BLaER1 (cell line): ENCODE measurements around the gene PDK2.

Source experiments
- H3K27ac ChIP-seq: shearing (Covaris generic); formaldehyde crosslinking; 2 replicates; pipeline ENCODE4 v1.8.1; 2022
- H3K27me3 ChIP-seq: shearing (Covaris generic); formaldehyde crosslinking; 2 replicates; pipeline ENCODE4 v1.8.1; 2022
- H3K36me3 ChIP-seq: shearing (Covaris generic); formaldehyde crosslinking; 2 replicates; pipeline ENCODE4 v1.8.1; 2022
- H3K4me1 ChIP-seq: shearing (Covaris generic); formaldehyde crosslinking; 2 replicates; pipeline ENCODE4 v1.8.1; 2022
- H3K4me2 ChIP-seq: shearing (Covaris generic); formaldehyde crosslinking; 2 replicates; pipeline ENCODE4 v1.8.1; 2022
- H3K4me3 ChIP-seq: shearing (Covaris generic); formaldehyde crosslinking; 2 replicates; pipeline ENCODE4 v1.8.1; 2022
- H3K9ac ChIP-seq: shearing (Covaris generic); formaldehyde crosslinking; 2 replicates; pipeline ENCODE4 v1.8.1; 2022
- H3K9me3 ChIP-seq: shearing (Covaris generic); formaldehyde crosslinking; 2 replicates; pipeline ENCODE4 v1.8.1; 2022
- H4K20me1 ChIP-seq: shearing (Covaris generic); formaldehyde crosslinking; 2 replicates; pipeline ENCODE4 v1.8.1; 2022
- Cebpa-rat ChIP-seq: shearing (Covaris generic); IDR thresholded peaks from 2 replicates; pipeline ENCODE4 v1.8.1; 2022

The PDK2 gene

DNA sequence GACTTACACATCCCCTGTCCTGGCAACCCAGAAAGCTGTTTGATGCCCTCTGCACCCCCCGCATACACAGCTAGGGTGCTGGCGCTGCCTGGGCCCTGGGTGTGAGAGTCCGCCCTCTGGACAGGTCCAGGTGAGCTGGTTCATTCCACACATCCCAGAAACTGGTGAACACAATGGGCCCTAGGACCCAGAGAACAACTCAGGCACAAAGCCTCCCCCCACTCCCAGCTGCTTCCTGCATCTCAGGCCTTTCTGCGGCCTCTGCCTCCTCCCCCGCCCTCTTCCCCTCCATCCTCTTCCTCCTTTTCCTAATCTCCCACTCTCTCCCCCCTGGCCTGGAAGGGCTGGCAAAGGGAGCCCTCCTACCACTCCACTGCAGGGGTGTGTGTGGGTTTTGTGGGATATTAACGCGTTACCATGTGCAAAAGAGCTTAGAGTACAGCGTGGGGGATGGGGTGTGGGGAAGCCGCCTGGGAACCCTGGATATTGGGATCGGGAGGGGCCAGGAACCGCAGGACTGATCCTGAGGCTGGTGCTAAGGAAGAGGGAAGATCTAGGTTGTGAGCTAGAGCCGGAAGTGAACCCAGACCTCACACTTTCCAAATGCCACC, 56.9 kb downstream of the PDK2 start:
- Histone ChIP-seq H3K36me3 (no peaks in the 10 kb centered on the region), H3K27ac (peak overlapping the region; percentile 88), H3K27me3 (no peaks in the 10 kb centered on the region), H3K4me3 (peak overlapping the region; percentile 98), H3K4me1 (peaks cover 47% of the 10 kb centered on the region), H3K9ac (peak overlapping the region; percentile 73), H3K4me2 (peak overlapping the region; percentile 97), H3K9me3 (no peaks in the 10 kb centered on the region), H4K20me1 (peaks cover 17% of the 10 kb centered on the region)
- no peak for TF ChIP-seq Cebpa-rat

DNA sequence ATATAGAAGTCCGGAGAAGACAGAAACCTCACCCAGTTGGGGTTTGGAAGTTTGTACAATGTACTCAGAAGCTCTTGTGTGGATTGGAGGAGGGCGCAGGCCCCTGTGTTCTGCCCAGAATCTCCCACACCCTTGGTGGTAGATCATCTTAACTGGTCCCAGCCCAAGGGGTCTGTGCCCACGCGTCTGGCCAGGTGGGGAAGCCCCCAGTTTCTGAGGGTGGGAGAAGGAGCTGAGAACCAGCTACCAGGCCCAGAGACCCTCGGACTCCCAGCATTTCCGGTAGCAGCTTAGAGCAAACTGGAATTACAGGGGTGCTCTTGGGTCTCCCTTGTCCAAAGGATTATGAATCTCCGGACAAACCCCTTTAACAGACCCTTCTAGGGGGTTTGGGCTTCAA, 57.6 kb downstream of the PDK2 start:
- Histone ChIP-seq H4K20me1 (peaks cover 10% of the 10 kb centered on the region), H3K4me3 (0 out of 2 replicates have a peak overlapping the region, but pooled peaks have one; percentile 98), H3K4me1 (peaks cover 40% of the 10 kb centered on the region), H3K36me3 (no peaks in the 10 kb centered on the region), H3K9ac (peak overlapping the region; percentile 20; the same call in 1 of the 2 replicates), H3K27me3 (no peaks in the 10 kb centered on the region), H3K9me3 (no peaks in the 10 kb centered on the region), H3K4me2 (peak overlapping the region; percentile 97), H3K27ac (peak overlapping the region; percentile 88)
- no peak for TF ChIP-seq Cebpa-rat

DNA sequence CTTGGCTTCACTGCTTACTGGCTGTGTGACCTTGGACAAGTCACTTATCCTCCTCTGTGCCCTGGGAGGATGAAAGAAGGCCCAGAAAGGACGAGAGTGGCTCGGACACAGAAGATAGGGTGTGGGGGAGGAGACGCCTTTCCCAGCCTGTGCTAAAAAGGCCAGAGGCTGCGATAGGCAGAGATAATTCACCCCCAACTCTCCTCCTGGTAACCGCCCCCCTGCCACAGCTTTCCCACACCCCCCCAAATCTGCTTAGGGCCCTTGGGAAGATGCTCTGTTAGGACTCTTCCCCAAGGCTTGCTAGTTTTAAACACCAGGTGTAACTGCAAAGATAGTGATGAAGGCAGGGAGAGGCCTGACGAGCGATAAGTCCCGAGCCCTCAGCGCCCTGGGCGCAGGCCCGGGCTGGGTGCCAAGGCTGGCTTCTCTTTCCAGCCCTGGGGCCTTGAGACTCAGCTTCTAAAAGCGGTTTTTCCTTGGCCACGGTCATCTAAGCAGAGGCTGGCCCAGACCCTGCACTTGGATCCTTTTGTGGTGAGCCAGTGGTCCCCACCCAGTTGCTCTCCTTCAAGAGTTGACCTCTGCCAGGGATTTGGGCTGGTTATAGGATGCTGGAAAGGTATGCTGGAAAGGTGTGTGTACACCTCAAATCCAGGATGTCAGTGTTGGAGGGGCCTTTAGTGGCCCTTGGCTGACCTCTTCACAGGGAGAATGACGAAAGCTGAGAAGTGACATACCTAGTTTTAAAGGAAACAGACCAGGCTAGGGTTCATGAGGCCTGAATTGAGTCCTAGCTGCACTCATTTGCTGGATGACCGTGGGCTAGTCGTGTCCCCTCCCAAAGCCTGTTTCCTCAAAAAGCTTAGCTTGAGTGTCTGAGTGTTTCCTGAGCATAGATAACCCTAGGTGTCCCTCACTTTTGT, 58.8 kb downstream of the PDK2 start:
- Histone ChIP-seq H3K4me1 (peaks cover 40% of the 10 kb centered on the region), H3K27me3 (no peaks in the 10 kb centered on the region), H3K4me3 (no peak overlapping the region), H3K27ac (peak overlapping the region; percentile 51; the same call in 1 of the 2 replicates), H3K4me2 (peak overlapping the region; percentile 64), H3K36me3 (no peaks in the 10 kb centered on the region), H3K9me3 (no peaks in the 10 kb centered on the region), H4K20me1 (no peaks in the 10 kb centered on the region), H3K9ac (peak overlapping the region; percentile 15; the same call in 1 of the 2 replicates)
- TF ChIP-seq Cebpa-rat: no peak

DNA sequence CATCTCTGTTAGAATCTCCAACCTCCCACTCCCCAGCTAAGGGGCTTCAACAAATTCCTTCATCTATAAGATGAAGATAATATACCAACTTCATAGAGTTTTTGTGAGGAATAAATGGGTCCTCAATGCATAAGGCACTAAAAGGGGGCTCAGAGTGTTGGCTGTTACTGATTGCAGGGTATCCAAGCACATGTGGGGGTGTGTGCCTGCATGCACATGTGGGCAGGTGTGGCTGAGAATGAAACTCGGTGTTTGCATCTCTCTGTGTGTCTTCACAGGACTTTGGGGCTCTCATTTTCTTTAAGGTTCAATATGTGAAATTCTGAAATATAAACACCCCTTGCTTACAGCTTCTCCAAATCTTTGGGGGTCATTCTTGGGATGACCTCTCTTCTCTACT, 59.5 kb downstream of the PDK2 start:
- Histone ChIP-seq H3K27ac (peak overlapping the region; percentile 37; the same call in 1 of the 2 replicates), H3K4me3 (no peak overlapping the region), H4K20me1 (no peaks in the 10 kb centered on the region), H3K4me1 (peaks cover 40% of the 10 kb centered on the region), H3K9ac (peak overlapping the region; percentile 53; the same call in 1 of the 2 replicates), H3K27me3 (no peaks in the 10 kb centered on the region), H3K4me2 (peak overlapping the region; percentile 64), H3K9me3 (no peaks in the 10 kb centered on the region), H3K36me3 (no peaks in the 10 kb centered on the region)
- TF ChIP-seq Cebpa-rat: no peak

DNA sequence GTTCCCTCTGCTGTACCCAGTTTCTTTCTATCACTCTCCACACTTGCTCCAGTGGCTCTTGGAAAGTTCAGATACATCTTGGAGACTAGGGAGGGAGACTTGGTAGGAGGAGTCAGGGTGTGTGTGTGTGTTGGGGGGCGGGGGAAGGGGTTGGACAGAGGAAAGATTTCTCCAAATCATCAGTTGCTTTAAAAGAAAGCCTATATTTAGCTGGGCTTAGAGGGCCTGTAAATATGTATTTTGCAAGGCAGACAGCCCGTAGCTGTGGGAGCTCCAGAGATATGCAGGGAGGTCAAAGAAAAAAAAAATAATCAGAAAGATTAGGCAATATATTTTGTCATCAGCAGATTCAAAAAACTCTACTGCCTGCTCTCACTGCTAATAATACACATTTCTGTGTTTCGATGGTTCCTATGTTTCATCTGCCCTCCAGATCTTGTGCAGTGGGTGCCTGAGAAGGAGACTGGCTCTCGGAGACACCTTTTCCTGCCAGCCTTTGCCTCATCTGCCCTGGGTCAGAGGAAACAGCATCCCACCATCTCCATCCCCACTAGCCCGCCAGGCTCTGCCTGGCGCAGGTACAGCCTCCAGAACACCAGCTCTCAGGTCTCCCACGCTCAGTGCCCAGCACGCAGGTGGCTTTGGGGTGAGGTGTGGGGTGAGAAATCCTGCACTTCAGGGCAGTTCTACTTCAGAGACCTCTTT, 60.1 kb downstream of the PDK2 start:
- Histone ChIP-seq H3K9ac (peak overlapping the region; percentile 53; the same call in 1 of the 2 replicates), H3K36me3 (no peaks in the 10 kb centered on the region), H3K4me1 (peaks cover 40% of the 10 kb centered on the region), H3K9me3 (no peaks in the 10 kb centered on the region), H4K20me1 (no peaks in the 10 kb centered on the region), H3K27ac (peak overlapping the region; percentile 37), H3K4me3 (no peak overlapping the region), H3K4me2 (peak overlapping the region; percentile 64), H3K27me3 (no peaks in the 10 kb centered on the region)
- TF ChIP-seq Cebpa-rat: no peak

DNA sequence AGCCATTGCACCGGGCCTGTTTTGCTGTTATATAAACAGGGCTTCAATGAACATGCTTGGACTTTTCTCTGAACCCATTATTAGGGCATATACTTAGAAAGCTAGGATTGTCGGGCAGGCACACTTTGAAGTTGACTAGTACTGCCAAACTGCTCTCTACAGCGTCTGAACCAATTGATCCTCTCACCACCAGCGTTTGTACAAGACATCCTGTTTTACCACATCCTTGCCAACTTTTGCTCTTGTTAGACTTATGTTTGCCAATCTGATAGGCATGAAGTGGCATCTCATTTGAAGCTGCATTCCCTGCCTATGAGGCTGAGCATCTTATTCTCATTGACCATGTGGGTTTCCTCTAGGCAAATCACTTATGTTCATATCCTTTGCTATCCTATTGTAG, 62.7 kb downstream of the PDK2 start:
- Histone ChIP-seq H3K27ac (no peak overlapping the region), H3K27me3 (no peaks in the 10 kb centered on the region), H3K4me3 (no peak overlapping the region), H3K4me2 (no peak overlapping the region), H3K9me3 (no peaks in the 10 kb centered on the region), H3K36me3 (no peaks in the 10 kb centered on the region), H3K9ac (no peak overlapping the region), H4K20me1 (no peaks in the 10 kb centered on the region), H3K4me1 (peaks cover 50% of the 10 kb centered on the region)
- no peak for TF ChIP-seq Cebpa-rat

DNA sequence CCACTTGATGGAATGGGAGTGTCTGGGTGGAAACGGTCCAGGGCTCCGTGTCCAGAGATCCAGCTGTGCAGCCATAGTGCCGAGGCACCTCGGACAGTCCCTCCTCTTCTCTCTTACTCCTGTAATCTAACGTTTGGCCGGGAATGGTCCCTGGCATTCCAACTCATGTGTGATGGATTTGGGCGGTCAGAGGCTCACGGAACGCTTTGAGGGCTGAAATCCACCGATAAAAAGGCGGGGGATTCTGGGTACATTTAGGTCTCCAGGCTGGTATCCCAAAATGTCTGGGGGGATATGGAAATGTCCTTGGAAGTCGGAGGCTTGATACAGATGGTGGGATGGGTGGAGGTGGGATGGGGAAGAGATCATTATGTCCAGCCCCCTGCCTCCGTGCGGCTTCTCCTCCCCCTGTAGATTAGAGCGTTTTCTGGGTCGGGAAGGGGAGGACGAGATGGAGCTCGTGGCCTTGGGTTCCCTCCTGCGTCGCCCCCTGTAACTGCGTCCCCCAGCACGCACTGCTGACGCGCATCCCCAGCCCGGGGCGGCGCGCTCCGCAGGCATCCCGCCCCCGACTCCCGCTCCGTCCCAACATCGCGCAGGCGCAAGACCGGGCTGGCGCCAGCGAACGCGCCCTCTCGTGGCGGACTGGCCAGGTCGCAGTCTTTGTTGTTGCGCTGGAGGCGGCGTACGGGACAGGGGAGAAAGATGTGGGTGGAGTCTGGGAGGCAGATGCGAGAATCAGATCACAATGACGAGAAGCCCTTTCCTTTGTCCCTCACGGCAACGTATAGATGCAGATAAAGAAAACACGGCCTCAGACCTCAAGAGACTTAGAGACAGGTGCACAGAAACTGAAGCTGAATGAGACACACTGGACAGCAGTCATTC, 66.1 kb downstream of the PDK2 start:
- H3K9ac ChIP-seq: peak overlapping the region; percentile 56; the same call in 1 of the 2 replicates
- H3K4me2 ChIP-seq: peak overlapping the region; percentile 93
- no peak for TF ChIP-seq Cebpa-rat
- H3K27me3 ChIP-seq: no peaks in the 10 kb centered on the region
- no peaks in the 10 kb centered on the region for H3K36me3 ChIP-seq
- H3K4me1 ChIP-seq: peaks cover 31% of the 10 kb centered on the region
- H3K4me3 ChIP-seq: peak overlapping the region; percentile 67
- peak overlapping the region; percentile 55; the same call in 1 of the 2 replicates for H3K27ac ChIP-seq
- no peaks in the 10 kb centered on the region for H4K20me1 ChIP-seq
- H3K9me3 ChIP-seq: no peaks in the 10 kb centered on the region
